Measurements from ENCODE around the gene FBLN1.
A peak's percentile ranks its signal among the peaks of the same experiment; 100 is the strongest.
"Not testable (repeated sequence)": the region's sequence is repeated elsewhere in the genome, so short reads cannot be mapped to it uniquely, and the experiment has no call there.

The FBLN1 gene

GRCh38 chr22:45549762-45550378 lies 47.2 kb downstream of the FBLN1 start:
- DNase-seq = no peak

GRCh38 chr22:45550416-45550815 lies 47.7 kb downstream of the FBLN1 start:
- DNase-seq = no peak

GRCh38 chr22:45550891-45551290 lies 48.2 kb downstream of the FBLN1 start:
- no peak for DNase-seq

GRCh38 chr22:45551310-45552016 lies 48.8 kb downstream of the FBLN1 start:
- DNase-seq = no peak

DNA sequence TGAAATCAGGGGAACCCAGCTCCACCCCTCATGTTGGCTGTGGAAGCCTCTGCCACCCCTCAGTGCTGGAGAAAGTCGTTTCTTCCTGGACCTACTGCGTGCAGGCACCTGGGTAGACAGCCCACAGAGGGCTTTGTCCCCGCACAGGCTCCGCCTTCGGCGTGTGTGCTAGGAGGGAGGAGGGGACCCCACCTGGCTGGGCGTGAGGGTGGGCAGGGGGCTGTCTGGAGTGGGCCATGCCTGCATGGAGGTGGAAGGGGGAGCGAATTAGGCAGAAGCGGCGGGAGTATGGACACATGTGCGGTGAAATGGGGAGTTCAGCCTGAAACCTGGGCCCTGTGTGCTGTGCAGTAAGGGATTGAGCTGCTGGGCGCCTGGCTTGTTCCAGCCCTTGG lies 49.3 kb downstream of the FBLN1 start:
- no peak for DNase-seq

DNA sequence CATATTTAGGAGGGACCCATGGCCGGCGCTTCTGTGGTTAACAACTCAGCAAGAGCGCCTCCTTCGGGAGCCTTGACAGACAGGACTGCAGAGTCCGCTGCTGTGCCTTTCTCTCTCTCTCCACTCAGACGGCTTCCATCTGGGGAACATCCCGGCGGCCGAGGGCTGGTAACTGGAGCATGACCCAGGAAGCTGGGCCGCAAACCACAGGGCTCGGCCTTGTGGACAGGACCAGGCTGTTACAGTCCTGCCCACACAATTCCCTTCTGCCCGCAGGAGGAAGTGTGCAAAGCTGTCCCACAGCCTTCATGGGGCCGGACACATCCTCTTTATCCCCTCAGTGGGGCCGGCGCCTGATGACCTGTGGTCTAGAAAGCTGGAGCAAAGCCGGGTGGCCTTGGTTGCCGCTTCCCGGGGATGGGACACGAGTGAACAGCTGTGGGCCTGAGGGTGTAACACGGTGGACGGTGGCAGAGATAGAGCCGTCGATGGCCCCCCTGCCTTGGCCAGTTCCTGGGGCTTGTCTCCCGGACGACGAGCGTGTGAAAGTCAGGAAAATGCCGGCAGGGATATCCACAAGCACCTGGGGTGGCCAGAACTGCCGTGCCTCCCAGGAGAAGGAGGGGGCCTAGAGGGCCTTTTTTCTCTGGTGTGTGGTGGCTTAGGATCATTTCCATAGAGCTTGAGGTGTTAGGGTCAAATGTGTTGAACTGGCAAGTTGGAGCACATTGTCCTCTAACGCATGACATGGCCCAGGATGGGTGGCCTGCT lies 50.1 kb downstream of the FBLN1 start:
- no peak for DNase-seq

DNA sequence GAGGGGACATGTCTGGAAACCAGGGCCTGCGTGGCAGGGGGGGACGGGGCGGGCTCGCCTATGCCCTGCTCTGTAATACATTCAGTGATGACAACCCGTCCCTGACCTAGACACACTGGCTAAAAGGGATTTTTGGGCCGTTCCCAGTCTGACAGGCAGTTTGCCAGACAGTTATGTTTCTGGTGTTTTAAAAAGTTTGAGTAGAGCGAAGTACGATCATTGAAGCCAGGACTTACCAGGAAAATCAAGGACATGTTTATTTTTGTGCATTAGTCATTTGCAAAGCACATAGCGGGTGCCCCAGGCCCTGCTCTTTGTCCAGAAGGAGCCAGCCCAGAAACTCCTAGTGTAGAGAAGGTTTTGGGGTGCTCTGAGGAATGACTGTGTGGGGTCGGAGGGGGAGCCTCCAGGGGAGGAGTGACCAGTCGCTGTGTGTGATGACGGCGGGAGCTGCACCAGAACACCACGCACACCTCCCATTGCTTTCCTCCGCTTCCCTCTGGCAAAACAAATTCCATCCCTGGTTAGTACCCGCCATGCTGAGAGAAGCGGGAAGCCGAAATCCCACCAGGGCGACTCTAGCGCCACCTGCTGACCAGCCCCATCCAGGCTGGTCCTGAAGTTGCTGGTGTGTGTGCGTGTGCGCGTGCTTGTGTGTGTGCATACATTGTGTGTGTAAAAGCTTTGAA lies 50.8 kb downstream of the FBLN1 start:
- peak; percentile 34 to 44 for DNase-seq

GRCh38 chr22:45554040-45554406 lies 51.3 kb downstream of the FBLN1 start:
- DNase-seq = no peak

DNA sequence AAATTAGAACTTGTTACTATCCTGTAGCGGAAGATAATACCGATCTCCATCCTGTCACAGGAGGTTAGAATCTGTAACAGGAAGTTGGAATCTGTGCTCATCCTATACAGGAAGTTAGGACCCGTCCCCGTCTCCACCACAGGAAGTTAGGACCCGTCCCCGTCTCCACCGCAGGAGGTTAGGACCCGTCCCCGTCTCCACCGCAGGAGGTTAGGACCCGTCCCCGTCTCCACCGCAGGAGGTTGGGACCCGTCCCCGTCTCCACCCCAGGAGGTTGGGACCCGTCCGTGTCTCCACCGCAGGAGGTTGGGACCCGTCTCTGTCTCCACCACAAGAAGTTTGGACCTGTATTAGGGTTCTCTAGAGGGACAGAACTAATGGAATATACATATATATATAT lies 52.2 kb downstream of the FBLN1 start:
- no peak for DNase-seq

GRCh38 chr22:45557926-45558325 lies 55.2 kb downstream of the FBLN1 start:
- not testable (repeated sequence) for DNase-seq

DNA sequence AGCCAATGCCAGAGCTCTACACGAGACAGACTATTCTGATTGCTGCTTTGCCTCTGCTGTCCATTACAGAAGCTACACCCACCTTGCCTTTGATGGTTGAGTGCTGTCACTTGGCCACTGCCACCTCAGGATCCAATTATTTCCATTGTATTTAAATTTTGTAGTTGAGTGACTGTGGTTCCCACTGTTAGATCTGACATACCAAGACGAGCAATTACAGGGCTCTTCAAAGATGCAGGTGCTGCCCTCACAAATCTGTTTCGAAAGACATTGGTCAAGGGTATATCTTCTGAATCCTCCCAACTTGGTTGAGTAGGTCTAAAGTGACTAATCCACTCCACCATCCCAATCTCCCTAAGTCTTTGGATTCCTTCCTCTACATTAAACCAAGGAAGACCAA lies 57.4 kb downstream of the FBLN1 start:
- not testable (repeated sequence) for DNase-seq

DNA sequence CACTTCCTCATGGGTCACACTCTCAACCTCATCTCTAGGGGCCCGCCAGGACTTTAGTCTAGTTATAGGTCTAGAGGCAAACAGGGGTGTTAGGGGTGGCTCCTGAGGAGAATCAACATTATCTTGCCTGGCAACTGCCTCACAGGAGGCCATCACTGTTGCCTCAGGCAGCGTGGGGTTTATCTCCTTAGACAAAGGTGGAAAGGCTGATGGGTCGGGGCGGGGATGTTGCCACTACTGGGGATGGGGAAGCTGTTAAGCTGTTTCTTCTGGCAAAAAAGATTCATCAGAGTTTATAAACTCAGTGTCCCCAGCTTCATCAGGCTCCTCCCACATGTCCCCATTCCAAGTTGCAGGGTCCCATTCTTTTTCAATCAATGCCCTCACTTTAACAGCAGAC lies 58.1 kb downstream of the FBLN1 start:
- DNase-seq = not testable (repeated sequence)

DNA sequence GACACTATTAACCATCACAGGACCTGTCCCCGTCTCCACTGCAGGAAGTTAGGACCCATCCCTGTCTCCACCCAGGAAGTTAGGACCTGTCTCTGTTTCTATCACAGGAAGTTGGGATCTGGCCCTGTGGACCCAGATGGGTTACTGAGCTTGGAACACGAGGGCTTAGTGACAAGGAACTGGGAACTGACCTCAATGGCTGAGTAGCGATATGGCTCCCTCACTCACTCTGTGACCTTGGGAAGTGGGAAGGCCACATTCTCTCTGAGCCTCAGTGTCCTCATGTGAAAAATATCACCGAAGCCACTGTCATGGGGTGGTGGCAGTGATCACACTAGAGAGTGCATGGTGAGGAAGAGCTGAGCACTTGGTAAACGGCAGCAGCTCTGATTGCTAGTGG lies 59.4 kb downstream of the FBLN1 start:
- DNase-seq = no peak

DNA sequence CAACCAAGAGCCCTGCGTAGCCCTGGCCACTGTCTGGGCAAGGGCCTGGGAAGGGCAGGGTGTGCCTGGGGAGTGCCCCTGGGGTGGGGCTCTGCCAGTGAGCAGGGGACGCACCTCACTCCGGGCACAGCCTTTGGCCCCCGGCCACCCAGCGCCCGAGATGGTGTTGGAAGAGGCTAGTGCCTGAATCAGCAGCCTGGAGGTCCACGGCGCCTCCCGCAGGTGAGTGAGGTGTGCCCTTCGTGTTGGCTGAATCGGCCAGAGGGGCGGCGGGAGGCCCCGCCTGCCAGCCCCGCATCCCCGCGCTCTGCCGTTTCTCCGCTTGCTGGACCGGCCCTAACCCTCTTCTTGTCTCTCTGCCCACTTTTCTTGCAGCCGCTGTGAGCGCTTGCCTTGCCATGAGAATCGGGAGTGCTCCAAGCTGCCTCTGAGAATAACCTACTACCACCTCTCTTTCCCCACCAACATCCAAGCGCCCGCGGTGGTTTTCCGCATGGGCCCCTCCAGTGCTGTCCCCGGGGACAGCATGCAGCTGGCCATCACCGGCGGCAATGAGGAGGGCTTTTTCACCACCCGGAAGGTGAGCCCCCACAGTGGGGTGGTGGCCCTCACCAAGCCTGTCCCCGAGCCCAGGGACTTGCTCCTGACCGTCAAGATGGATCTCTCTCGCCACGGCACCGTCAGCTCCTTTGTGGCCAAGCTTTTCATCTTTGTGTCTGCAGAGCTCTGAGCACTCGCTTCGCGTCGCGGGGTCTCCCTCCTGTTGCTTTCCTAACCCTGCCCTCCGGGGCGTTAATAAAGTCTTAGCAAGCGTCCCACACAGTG lies 60.1 kb downstream of the FBLN1 start:
- DNase-seq = no peak

DNA sequence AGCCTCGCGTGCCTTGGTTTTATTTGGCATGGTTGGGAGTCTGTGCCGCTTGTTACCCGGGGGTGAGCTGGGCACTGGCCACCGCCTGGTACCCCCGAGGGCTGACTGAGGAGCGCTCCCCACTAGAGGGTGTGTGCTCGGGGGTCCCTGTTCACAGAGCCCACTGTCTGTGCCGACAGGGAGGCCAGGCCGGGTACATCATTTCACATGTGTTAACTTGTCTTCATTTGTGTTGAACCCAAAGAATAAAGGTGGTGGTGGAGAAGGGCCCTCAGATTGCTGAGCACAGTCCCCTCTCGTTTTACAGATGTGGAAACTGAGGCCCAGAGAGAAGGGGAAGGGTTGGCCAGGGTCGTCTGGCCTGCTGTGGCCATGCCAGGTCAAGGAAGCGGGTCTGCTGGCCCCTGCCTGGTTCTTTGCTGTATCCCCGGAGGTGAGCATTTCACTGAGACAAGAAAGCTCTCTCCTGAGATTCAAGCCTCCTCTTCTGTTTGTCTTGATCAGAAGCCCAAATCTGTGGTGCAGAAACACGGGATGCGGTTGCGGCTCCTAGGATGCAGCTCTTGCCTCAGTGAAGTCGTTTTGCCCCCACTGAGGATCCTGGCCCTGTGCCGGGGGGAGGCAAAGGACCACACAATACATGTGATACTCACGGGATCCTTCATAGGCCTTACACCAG lies 60.8 kb downstream of the FBLN1 start:
- no peak for DNase-seq

GRCh38 chr22:45564349-45565030 lies 61.8 kb downstream of the FBLN1 start:
- DNase-seq = no peak

DNA sequence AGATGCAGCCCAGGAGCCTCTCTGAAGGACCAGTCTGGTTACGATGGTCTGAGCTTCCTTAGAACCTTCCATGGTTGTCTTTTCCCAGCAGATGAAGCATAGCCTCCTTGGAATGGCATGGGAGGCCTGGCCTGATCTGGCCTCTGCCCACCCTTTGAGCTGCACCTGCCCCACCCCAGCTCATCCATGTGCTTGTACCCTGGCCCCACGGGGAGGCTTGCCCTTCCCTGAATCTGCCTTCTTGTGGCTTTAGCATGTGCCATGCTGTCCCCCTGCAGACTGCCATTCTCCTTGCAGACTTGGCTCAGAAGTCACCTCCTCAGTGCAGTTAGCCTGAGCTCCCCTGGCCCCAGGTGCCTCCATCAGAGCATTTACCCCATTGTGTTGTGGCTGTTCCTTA lies 62.5 kb downstream of the FBLN1 start:
- no peak for DNase-seq

GRCh38 chr22:45565973-45566372 lies 63.3 kb downstream of the FBLN1 start:
- no peak for DNase-seq

DNA sequence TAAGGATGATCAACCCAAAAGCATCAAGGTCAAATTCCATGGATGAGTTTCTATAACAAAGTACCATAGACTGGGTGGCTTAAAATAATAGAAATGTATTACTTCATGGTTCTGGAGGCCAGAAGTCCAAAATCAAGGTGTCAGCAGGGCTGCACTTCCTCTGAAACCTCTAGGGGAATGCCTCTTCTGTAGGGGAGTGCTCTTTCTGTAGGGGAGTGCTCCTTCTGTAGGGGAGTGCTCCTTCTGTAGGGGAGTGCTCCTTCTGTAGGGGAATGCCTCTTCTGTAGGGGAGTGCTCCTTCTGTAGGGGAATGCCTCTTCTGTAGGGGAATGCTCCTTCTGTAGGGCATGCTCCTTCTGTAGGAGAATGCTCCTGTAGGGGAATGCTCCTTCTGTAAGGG lies 65.5 kb downstream of the FBLN1 start:
- DNase-seq = no peak

DNA sequence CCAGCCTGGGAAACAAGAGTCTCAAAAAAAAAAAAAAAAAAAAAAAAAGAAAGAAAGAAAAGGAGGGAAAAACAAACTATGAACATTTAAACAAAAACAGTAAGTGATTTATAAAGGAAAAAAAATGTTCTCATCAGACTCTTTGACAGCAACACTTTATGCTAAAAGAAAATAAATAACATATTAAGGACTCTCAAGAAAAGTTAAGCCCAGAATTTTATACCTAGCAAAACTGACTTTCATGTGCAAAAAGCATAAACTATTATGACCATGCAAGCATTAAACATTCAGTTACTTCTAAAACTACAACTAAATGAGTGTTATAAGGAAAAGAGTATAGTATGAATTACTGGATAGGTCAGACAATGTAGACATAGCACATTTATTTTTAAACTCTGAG lies 68.4 kb downstream of the FBLN1 start:
- DNase-seq = no peak

DNA sequence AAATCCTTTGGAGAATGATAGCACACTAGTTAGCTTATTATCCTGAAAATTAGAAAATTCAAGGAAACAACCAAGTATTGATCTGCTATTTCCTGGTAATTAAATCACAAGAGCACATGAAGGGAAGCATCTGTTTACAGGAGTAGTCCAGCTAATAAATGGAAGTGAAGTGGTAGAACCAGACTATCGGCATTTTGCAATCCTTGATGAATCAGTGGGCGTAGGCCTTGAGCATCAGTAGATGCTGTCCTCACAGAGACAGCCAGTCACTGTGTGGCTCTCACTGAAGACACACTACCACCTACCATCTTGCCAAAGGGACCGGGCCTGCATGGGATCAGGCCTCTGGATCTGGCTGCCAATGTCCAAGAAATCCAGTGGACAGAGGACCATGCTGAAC lies 69.8 kb downstream of the FBLN1 start:
- no peak for DNase-seq
